Muscle of leg (tissue), 11 donors: ENCODE measurements around the gene LRCOL1. TPM values are rescaled to one million over a fixed set of nuclear protein-coding genes. Genes with fewer than 3 reads are reported as not detected.

Experiments
- DNase-seq: peaks from one replicate; pipeline ENCODE4 v3.0.0; 2013
- H3K27ac ChIP-seq: one replicate; pipeline ENCODE4 v1.5.1; 2013; ENCODE audit warnings: mild to moderate bottlenecking, low read length, control low read depth
- H3K27me3 ChIP-seq: one replicate; pipeline ENCODE4 v1.6.1; 2013; ENCODE audit warnings: low read length; ENCODE audit not compliant: control insufficient read depth, insufficient read depth
- H3K36me3 ChIP-seq: one replicate; pipeline ENCODE4 v1.6.1; 2013; ENCODE audit warnings: low read length; ENCODE audit not compliant: control insufficient read depth, insufficient read depth
- H3K4me1 ChIP-seq: one replicate; pipeline ENCODE4 v1.6.1; 2013; ENCODE audit warnings: low read length; ENCODE audit not compliant: control insufficient read depth, insufficient read depth
- H3K4me3 ChIP-seq: one replicate; pipeline ENCODE4 v1.5.1; 2013; ENCODE audit warnings: low read length, control low read depth
- H3K9me3 ChIP-seq: replicated peaks from 2 replicates; pipeline ENCODE4 v1.6.1; 2013; ENCODE audit warnings: low read depth, low read length; ENCODE audit not compliant: control insufficient read depth
- WGBS: methylation state at CpG from one replicate; pipeline ENCODE4 v1.1.5; 2013; ENCODE audit warnings: missing lambda C conversion rate; ENCODE audit not compliant: insufficient coverage; 5-methylcytosine and 5-hydroxymethylcytosine counted together
- polyA plus RNA-seq, 8 donors: library from polyadenylated mRNA; unstranded; fragments of 120-200 nt; gene quantifications; one replicate each; pipeline versions ENCODE4 v1.2.1 to v1.2.3, GENCODE V29; 2013; ENCODE audit warnings: inconsistent platforms in 1 of 8, low replicate concordance in 1 of 8; ENCODE audit not compliant: insufficient read length in 8 of 8, insufficient read depth in 1 of 8
- total RNA-seq: library from RNA; stranded (reverse); fragments of 120-200 nt; gene quantifications from one replicate; pipeline ENCODE4 v1.2.4, GENCODE V29; 2013

LRCOL1 gene
- total and polyA plus RNA-seq, 9 donors = 0.13 to 0.64 (median 0.22) TPM; not detected in 2

GRCh38 chr12:132635076-132635955, 24.9 kb upstream of the LRCOL1 start:
- H3K4me3 ChIP-seq = no peak overlapping the region
- no peaks in the 10 kb centered on the region for H3K9me3 ChIP-seq
- WGBS = 91% methylated on average over 29 of the region's 29 CpGs
- no peak for DNase-seq
- no peaks in the 10 kb centered on the region for H3K27me3 ChIP-seq
- H3K27ac ChIP-seq = no peak overlapping the region
- peaks cover 85% of the 10 kb centered on the region for H3K36me3 ChIP-seq
- H3K4me1 ChIP-seq = no peaks in the 10 kb centered on the region

DNA sequence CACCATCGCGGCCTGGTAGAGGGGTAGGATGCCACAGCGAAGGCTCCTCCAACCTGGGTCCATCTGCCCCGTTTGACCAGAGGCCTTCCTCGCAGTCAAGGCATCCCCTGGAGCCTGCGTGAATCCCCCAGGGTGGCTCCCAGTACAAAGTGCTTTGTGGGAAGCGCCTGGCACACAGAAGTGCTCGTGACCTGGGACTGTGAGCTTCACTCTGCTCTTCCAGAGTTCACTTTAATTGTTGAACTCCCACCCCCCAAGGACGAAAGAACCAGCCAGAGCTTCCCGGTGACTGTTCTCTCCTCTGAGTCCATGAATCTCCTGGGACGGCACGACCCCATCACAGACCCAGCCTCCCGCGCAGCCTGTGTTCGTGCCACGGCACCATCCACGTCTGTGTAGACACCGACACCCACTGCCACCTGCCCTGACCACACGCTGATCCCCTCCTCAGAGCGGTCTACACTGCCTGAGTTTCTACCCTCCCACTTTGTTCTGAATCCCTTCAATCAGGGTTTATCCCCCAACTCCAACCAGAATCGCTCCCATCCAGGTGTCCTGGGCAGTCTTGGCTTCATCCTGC, 24.1 kb upstream of the LRCOL1 start:
- no peak overlapping the region for H3K27ac ChIP-seq
- no peaks in the 10 kb centered on the region for H3K9me3 ChIP-seq
- DNase-seq = no peak
- no peaks in the 10 kb centered on the region for H3K27me3 ChIP-seq
- no peak overlapping the region for H3K4me3 ChIP-seq
- H3K36me3 ChIP-seq = peaks cover 90% of the 10 kb centered on the region
- 93% methylated on average over 14 of the region's 21 CpGs for WGBS
- no peaks in the 10 kb centered on the region for H3K4me1 ChIP-seq

- Histone ChIP-seq H3K4me3 (no peak overlapping the region), H3K4me1 (no peaks in the 10 kb centered on the region), H3K27me3 (no peaks in the 10 kb centered on the region), H3K27ac (no peak overlapping the region), H3K36me3 (peaks cover 90% of the 10 kb centered on the region), H3K9me3 (no peaks in the 10 kb centered on the region)
- 85% methylated on average over 10 of the region's 10 CpGs for WGBS
- no peak for DNase-seq
Measured at GRCh38 chr12:132633901-132634300, 23.5 kb upstream of the LRCOL1 start.

DNA sequence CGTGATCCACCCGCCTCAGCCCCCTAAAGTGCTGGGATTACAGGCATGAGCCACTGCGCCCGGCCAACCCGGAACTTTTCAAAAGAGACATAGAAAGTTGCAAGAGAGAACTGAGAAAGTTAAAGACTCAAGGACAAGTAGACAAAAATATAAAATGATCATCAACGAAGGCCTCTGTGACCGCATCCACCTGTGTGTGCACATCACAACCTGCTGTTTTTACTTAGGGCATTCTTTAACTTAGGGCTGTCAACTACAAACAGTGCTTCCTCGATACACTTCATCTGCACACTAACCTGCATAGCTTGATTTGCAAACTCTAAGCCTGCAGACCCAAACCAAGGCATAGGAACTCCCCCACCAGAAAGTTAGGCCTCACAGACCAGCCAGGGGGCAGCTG, 23.0 kb upstream of the LRCOL1 start:
- DNase-seq = no peak
- no peaks in the 10 kb centered on the region for H3K27me3 ChIP-seq
- peaks cover 91% of the 10 kb centered on the region for H3K36me3 ChIP-seq
- H3K4me3 ChIP-seq = no peak overlapping the region
- no peak overlapping the region for H3K27ac ChIP-seq
- no peaks in the 10 kb centered on the region for H3K4me1 ChIP-seq
- no peaks in the 10 kb centered on the region for H3K9me3 ChIP-seq
- 100% methylated on average over 2 of the region's 8 CpGs for WGBS

DNA sequence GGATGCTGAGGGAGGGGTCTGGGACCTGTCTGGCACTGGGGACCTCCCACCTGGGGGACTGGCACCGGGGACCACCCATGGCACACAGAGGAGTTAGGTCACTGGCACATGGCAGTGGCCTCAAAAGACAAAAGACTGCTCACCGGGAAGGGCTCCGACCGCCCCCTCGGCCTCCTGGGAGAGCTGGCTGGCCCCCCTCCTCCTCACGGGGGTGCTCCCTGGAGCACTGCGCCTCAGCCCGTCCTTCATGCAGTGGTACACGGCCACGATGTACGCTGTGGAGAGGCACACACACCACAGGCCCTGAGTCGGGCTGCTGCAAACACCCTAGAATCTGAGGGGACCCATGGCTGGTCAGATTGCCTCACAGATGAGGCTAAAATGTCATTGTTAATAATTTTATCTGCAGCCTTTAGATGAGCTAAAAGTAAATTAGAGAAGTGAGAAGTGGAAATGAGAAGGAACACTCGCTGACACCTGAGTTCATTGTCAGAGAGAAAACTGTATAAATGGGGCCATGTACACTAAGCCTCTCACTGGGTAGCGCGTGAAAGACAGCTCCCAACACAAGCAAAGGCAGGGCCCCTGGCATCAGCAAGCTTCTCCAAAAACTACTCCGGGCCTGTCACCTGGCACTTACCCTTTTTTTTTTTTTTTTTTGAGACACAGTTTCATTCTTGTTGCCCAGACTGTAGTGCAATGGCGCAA, 22.3 kb upstream of the LRCOL1 start:
- no peak overlapping the region for H3K27ac ChIP-seq
- H3K4me3 ChIP-seq = no peak overlapping the region
- no peaks in the 10 kb centered on the region for H3K27me3 ChIP-seq
- no peaks in the 10 kb centered on the region for H3K4me1 ChIP-seq
- peaks cover 87% of the 10 kb centered on the region for H3K36me3 ChIP-seq
- no peaks in the 10 kb centered on the region for H3K9me3 ChIP-seq
- WGBS = 84% methylated on average over 15 of the region's 17 CpGs
- no peak for DNase-seq

DNA sequence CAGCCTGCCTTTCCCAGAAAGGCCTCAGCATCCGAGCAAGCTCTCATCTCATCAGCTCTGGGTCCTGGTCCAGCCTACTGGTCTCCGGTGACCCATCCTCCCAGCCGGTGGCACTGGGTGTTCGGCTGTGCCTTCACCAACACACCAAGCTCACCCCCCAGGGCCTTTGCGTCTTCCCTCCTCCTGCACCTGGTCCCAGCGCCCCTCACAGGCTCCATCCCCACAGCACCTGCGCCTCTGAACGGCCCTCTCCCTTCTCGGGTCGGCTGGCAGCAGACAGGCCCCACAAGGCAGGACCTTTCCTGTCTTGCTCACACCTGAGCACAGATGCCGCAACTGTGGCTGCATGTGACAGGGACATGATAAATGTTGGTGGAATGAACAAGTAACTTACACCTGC, 21.3 kb upstream of the LRCOL1 start:
- Histone ChIP-seq H3K27me3 (no peaks in the 10 kb centered on the region), H3K4me3 (no peak overlapping the region), H3K36me3 (peaks cover 82% of the 10 kb centered on the region), H3K4me1 (no peaks in the 10 kb centered on the region), H3K9me3 (no peaks in the 10 kb centered on the region), H3K27ac (no peak overlapping the region)
- no peak for DNase-seq
- WGBS = 98% methylated on average over 6 of the region's 11 CpGs

- H3K27ac ChIP-seq = no peak overlapping the region
- 95% methylated on average over 4 of the region's 6 CpGs for WGBS
- H3K36me3 ChIP-seq = peaks cover 79% of the 10 kb centered on the region
Measured at GRCh38 chr12:132630672-132631071, 20.3 kb upstream of the LRCOL1 start.

GRCh38 chr12:132629330-132629729, 18.9 kb upstream of the LRCOL1 start:
- H3K36me3 ChIP-seq = peaks cover 79% of the 10 kb centered on the region
- no peak overlapping the region for H3K4me3 ChIP-seq
- H3K4me1 ChIP-seq = no peaks in the 10 kb centered on the region
- no peaks in the 10 kb centered on the region for H3K9me3 ChIP-seq
- H3K27ac ChIP-seq = no peak overlapping the region
- 90% methylated on average over 4 of the region's 6 CpGs for WGBS
- no peak for DNase-seq
- H3K27me3 ChIP-seq = no peaks in the 10 kb centered on the region

More at GRCh38 chr12:132630672-132631071, 20.3 kb upstream of the LRCOL1 start:
- H3K4me1 ChIP-seq = no peaks in the 10 kb centered on the region
- no peaks in the 10 kb centered on the region for H3K9me3 ChIP-seq
- no peak for DNase-seq
- H3K27me3 ChIP-seq = no peaks in the 10 kb centered on the region
- no peak overlapping the region for H3K4me3 ChIP-seq

GRCh38 chr12:132625731-132626430, 15.5 kb upstream of the LRCOL1 start:
- no peak for DNase-seq
- no peaks in the 10 kb centered on the region for H3K9me3 ChIP-seq
- no peak overlapping the region for H3K4me3 ChIP-seq
- no peak overlapping the region for H3K27ac ChIP-seq
- H3K27me3 ChIP-seq = peaks cover 4% of the 10 kb centered on the region
- WGBS = 95% methylated on average over 20 of the region's 24 CpGs
- peaks cover 53% of the 10 kb centered on the region for H3K36me3 ChIP-seq
- peaks cover 16% of the 10 kb centered on the region for H3K4me1 ChIP-seq
